Esophagus squamous epithelium (tissue), 5 donors: Measurements from ENCODE around the gene DLG2. TPM values are rescaled to one million over a fixed set of nuclear protein-coding genes. Genes with fewer than 3 reads are reported as not detected.

ENCODE experiments used
- DNase-seq: peaks from one replicate; lab custom pipeline; 2025; lab: John Stamatoyannopoulos, UW
- H3K27ac ChIP-seq, 4 donors: fragments of 200-600 bp; sonication (generic); one replicate each; pipeline ENCODE4 v1.5.1; 2016 to 2019; ENCODE audit warnings: mild to moderate bottlenecking in 1 of 4
- H3K27me3 ChIP-seq, 4 donors: fragments of 200-600 bp; sonication (generic); 1 replicate in 3 of 4; 2 replicates in 1 of 4; pipeline versions ENCODE4 v1.5.1 to v1.6.0; 2017 to 2021; ENCODE audit warnings: antibody characterized with exemption in 1 of 4
- H3K36me3 ChIP-seq, 3 donors: fragments of 200-600 bp; sonication (generic); one replicate each; pipeline ENCODE4 v1.5.1; 2016 to 2019
- H3K4me1 ChIP-seq, 3 donors: fragments of 200-600 bp; sonication (generic); one replicate each; pipeline ENCODE4 v1.5.1; 2017 to 2019
- H3K4me3 ChIP-seq, 4 donors: fragments of 200-600 bp; sonication (generic); 1 replicate in 3 of 4; 2 replicates in 1 of 4; pipeline ENCODE4 v1.5.1; 2016 to 2019; ENCODE audit warnings: mild to moderate bottlenecking in 2 of 4, moderate library complexity in 1 of 4
- H3K9me3 ChIP-seq, 3 donors: fragments of 200-600 bp; sonication (generic); one replicate each; pipeline ENCODE4 v1.5.1; 2016 to 2019
- POLR2A ChIP-seq, 4 donors: fragments of 450-650 bp; IDR thresholded peaks; one replicate each; pipeline ENCODE4 v1.6.1; 2017; ENCODE audit warnings: antibody characterized with exemption in 4 of 4, mild to moderate bottlenecking in 4 of 4, moderate library complexity in 3 of 4
- WGBS, 2 donors: methylation state at CpG; one replicate each; pipeline ENCODE4 v1.1.5; 2018; 5-methylcytosine and 5-hydroxymethylcytosine counted together
- intact Hi-C: fragments of 100-400 bp; cut with DNase I; formaldehyde crosslinking; loops from one replicate; pipeline ENCODE4 v1.15.0; 2022
- total RNA-seq, 4 donors: library from RNA; depleted of rRNA; stranded (reverse); fragments of >200 nt; gene quantifications; one replicate each; pipeline ENCODE4 v1.1.0, GENCODE V29; 2016
- TF ChIP-seq, protein P1 (sequence below), 6 experiments: fragments of 450-650 bp in 4 of 6; fragments of 200-600 bp in 2 of 6; sonication (generic) in 2 of 6; IDR thresholded peaks; one replicate each; pipeline ENCODE4 v1.5.1; 2016 to 2019; ENCODE audit warnings: antibody characterized with exemption in 6 of 6, mild to moderate bottlenecking in 4 of 6, moderate library complexity in 4 of 6
- donor health status: DM: yes; HTN: yes; CAD: no.

Gene DLG2
- total RNA-seq, 4 donors from 2014 or later = 2.9 to 27.7 (median 12.6) TPM

DNA sequence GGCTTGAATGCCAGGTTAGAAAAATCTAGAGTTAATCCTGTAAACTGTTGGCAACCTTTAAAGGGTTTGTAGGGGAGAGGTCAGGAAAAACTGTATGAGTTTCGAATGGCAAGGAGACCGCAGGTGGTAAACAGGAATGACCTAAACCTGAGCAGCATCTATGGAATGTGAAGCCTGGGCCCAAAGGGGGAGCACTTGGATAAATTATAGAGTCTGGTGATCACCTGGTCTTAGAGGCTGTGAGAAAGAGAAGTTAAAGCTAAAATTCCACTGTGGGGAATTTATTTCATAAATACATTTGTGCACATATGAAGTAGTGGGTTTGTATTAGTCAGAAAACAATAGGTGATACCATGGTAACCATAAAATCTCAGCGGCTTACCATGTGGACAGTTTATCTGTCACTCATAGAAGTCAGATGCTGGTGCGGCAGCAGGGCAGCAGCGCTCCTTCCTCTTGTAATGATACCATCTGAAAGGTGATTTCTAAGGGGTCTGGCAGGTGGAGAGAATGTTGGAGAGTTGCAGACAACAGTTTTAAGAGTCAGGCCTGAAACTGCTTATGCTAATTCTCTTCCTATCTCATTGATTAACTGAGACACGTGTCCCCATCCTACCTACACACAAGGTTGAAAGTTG, 1236.6 kb downstream of the DLG2 start:
- Histone ChIP-seq H3K4me3 (no peak overlapping the region), H3K27me3 (no peaks in the 10 kb centered on the region), H3K4me1 (no peaks in the 10 kb centered on the region), H3K9me3 (no peaks in the 10 kb centered on the region), H3K27ac (no peak overlapping the region), H3K36me3 (no peaks in the 10 kb centered on the region)
- DNase-seq = no peak
- no peak for TF ChIP-seq POLR2A (IDR thresholded peaks at IDR 0.05)
- TF ChIP-seq, protein P1, sequence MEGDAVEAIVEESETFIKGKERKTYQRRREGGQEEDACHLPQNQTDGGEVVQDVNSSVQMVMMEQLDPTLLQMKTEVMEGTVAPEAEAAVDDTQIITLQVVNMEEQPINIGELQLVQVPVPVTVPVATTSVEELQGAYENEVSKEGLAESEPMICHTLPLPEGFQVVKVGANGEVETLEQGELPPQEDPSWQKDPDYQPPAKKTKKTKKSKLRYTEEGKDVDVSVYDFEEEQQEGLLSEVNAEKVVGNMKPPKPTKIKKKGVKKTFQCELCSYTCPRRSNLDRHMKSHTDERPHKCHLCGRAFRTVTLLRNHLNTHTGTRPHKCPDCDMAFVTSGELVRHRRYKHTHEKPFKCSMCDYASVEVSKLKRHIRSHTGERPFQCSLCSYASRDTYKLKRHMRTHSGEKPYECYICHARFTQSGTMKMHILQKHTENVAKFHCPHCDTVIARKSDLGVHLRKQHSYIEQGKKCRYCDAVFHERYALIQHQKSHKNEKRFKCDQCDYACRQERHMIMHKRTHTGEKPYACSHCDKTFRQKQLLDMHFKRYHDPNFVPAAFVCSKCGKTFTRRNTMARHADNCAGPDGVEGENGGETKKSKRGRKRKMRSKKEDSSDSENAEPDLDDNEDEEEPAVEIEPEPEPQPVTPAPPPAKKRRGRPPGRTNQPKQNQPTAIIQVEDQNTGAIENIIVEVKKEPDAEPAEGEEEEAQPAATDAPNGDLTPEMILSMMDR (IDR thresholded peaks at IDR 0.05) = no peak
- intact Hi-C loops = no loop called here
- WGBS, 2 donors = 75 to 80% methylated on average over 6 of the region's 6 CpGs

DNA sequence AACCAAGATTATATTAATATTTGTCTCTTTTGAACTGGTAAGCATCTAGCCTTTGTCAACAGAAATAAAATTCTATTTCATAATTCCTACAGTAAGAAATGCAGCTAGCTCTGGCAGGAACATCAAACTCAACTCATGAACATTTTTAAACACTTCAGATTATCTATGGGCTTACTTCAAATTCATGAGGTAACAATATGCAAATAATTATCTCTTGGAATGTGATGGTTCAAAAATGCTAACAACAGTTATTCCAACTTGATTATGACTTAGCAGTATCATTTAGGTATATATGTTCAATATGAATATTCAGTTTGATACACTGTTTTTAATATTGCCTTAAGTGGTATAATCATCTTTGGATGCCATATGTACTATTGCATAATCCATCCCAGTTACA, 1237.4 kb downstream of the DLG2 start:
- Histone ChIP-seq H3K27ac (no peak overlapping the region), H3K4me1 (no peaks in the 10 kb centered on the region), H3K4me3 (no peak overlapping the region), H3K9me3 (no peaks in the 10 kb centered on the region), H3K27me3 (no peaks in the 10 kb centered on the region), H3K36me3 (no peaks in the 10 kb centered on the region)
- TF ChIP-seq, protein P1 (IDR thresholded peaks at IDR 0.05) = no peak
- TF ChIP-seq POLR2A (IDR thresholded peaks at IDR 0.05) = no peak
- intact Hi-C loops = no loop called here
- DNase-seq = no peak

DNA sequence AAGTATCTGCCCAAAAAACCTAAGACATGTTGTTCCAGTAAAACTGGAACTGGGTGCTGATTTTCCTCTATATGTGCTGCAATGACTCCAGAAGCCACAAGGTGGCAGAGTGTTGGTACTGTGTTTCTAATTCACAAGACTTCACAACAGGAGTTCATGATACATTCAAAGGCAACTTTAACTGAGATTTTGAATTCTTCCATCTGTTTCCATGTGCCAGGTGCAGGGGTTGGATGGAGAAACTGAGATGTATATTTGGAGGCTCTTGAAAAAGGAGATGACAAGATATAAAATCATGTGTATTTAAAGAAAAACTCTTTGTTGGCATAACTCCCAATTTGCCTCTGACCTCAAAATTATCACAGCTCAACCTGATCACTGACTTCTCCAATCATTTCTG, 1242.4 kb downstream of the DLG2 start:
- Histone ChIP-seq H3K9me3 (no peaks in the 10 kb centered on the region), H3K4me3 (no peak overlapping the region), H3K36me3 (no peaks in the 10 kb centered on the region), H3K27me3 (no peaks in the 10 kb centered on the region), H3K27ac (no peak overlapping the region), H3K4me1 (no peaks in the 10 kb centered on the region)
- intact Hi-C loops = no loop called here
- no peak for TF ChIP-seq POLR2A (IDR thresholded peaks at IDR 0.05)
- TF ChIP-seq, protein P1 (IDR thresholded peaks at IDR 0.05) = peak; percentile 43 to 68 (median 58)
- no peak for DNase-seq

- intact Hi-C loops = no loop called here
- Histone ChIP-seq H3K4me1 (no peaks in the 10 kb centered on the region), H3K36me3 (no peaks in the 10 kb centered on the region), H3K27ac (no peak overlapping the region), H3K9me3 (no peaks in the 10 kb centered on the region), H3K27me3 (no peaks in the 10 kb centered on the region), H3K4me3 (no peak overlapping the region)
- 78 to 88% methylated on average over 2 of the region's 2 CpGs for WGBS, 2 donors
- DNase-seq = no peak
- TF ChIP-seq, protein P1 (IDR thresholded peaks at IDR 0.05) = no peak
- TF ChIP-seq POLR2A (IDR thresholded peaks at IDR 0.05) = no peak
Observed at GRCh38 chr11:84383576-84383975, 1243.6 kb downstream of the DLG2 start.

GRCh38 chr11:84381666-84382065, 1245.5 kb downstream of the DLG2 start:
- Histone ChIP-seq H3K4me3 (no peak overlapping the region), H3K27me3 (no peaks in the 10 kb centered on the region), H3K36me3 (no peaks in the 10 kb centered on the region), H3K27ac (no peak overlapping the region), H3K9me3 (no peaks in the 10 kb centered on the region), H3K4me1 (no peaks in the 10 kb centered on the region)
- 41 to 52% methylated on average over 1 of the region's 1 CpG for WGBS, 2 donors
- DNase-seq = no peak
- intact Hi-C loops = no loop called here
- TF ChIP-seq, protein P1 (IDR thresholded peaks at IDR 0.05) = no peak
- TF ChIP-seq POLR2A (IDR thresholded peaks at IDR 0.05) = no peak
